Neural cell (in vitro differentiated cells): ENCODE data around the gene GABPB2. TPM values are rescaled to one million over a fixed set of nuclear protein-coding genes. Genes with fewer than 3 reads are reported as not detected.
A peak's percentile ranks its signal among the peaks of the same experiment; 100 is the strongest.

ENCODE experiments used
- H2AFZ ChIP-seq: fragments of 200-600, 300-800 bp; sonication (generic), shearing (Covaris generic); 2 replicates; pipeline ENCODE4 v1.6.0; 2014; ENCODE audit warnings: low read depth, mild to moderate bottlenecking, antibody characterized with exemption, low read length, moderate library complexity
- H3F3A ChIP-seq: fragments of 200-600 bp; shearing (Covaris generic); 2 replicates; pipeline ENCODE4 v1.6.1; 2016; ENCODE audit warnings: mild to moderate bottlenecking, moderate library complexity, mixed read lengths, antibody characterized with exemption, low read length; ENCODE audit not compliant: insufficient read depth, poor library complexity, severe bottlenecking
- H3K27ac ChIP-seq: fragments of 200-600, 300-800 bp; sonication (generic), shearing (Covaris generic); 2 replicates; pipeline ENCODE4 v1.5.1; 2014; ENCODE audit warnings: mild to moderate bottlenecking, low read length, moderate library complexity
- H3K27me3 ChIP-seq: fragments of 300-800, 200-600 bp; sonication (generic), shearing (Covaris generic); 2 replicates; pipeline ENCODE4 v1.6.0; 2014; ENCODE audit warnings: mild to moderate bottlenecking, low read depth, low read length, moderate library complexity; ENCODE audit not compliant: insufficient read depth
- H3K36me3 ChIP-seq: fragments of 300-800, 200-600 bp; sonication (generic), shearing (Covaris generic); 2 replicates; pipeline ENCODE4 v1.5.1; 2014; ENCODE audit warnings: mild to moderate bottlenecking, antibody characterized with exemption, low read length, moderate library complexity; ENCODE audit not compliant: insufficient read depth
- H3K4me2 ChIP-seq: fragments of 300-800, 200-600 bp; sonication (generic), shearing (Covaris generic); 2 replicates; pipeline ENCODE4 v1.6.0; 2014; ENCODE audit warnings: mild to moderate bottlenecking, low read length
- H3K4me3 ChIP-seq: fragments of 300-800, 200-600 bp; sonication (generic), shearing (Covaris generic); 2 replicates; pipeline ENCODE4 v1.5.1; 2014; ENCODE audit warnings: mild to moderate bottlenecking, low read length, moderate library complexity
- H3K79me2 ChIP-seq: fragments of 200-600 bp; shearing (Covaris generic); replicated peaks from 2 replicates; pipeline ENCODE4 v1.6.0; 2014; ENCODE audit warnings: mild to moderate bottlenecking, low read length, moderate library complexity; ENCODE audit not compliant: insufficient read depth
- H3K9ac ChIP-seq: fragments of 300-800, 200-600 bp; sonication (generic), shearing (Covaris generic); 2 replicates; pipeline ENCODE4 v1.6.1; 2016; ENCODE audit warnings: mild to moderate bottlenecking, low read length, mixed read lengths
- H3K9me2 ChIP-seq: fragments of 200-600 bp; shearing (Covaris generic); 2 replicates; pipeline ENCODE4 v1.6.1; 2016; ENCODE audit warnings: mild to moderate bottlenecking, low read length, mixed read lengths; ENCODE audit not compliant: insufficient read depth
- H3K9me3 ChIP-seq: fragments of 200-600, 300-800 bp; sonication (generic), shearing (Covaris generic); 2 replicates; pipeline ENCODE4 v1.6.1; 2016; ENCODE audit warnings: mild to moderate bottlenecking, mixed run types, low read length, moderate library complexity, mixed read lengths
- H4K20me1 ChIP-seq: fragments of 200-600 bp; shearing (Covaris generic); 2 replicates; pipeline ENCODE4 v1.6.1; 2016; ENCODE audit warnings: mild to moderate bottlenecking, mixed run types; ENCODE audit not compliant: insufficient read depth
- EP300 ChIP-seq: fragments of 450-650 bp; conservative IDR thresholded peaks from 2 replicates; pipeline ENCODE4 v1.6.1; 2014; ENCODE audit warnings: antibody characterized with exemption, mild to moderate bottlenecking, moderate library complexity; ENCODE audit not compliant: poor library complexity, severe bottlenecking
- EZH2 ChIP-seq: fragments of 200-600, 300-800 bp; shearing (Covaris generic), sonication (generic); IDR thresholded peaks from 2 replicates; pipeline ENCODE4 v1.6.1; 2014; ENCODE audit warnings: antibody characterized with exemption, low read length, borderline replicate concordance, mild to moderate bottlenecking; ENCODE audit not compliant: insufficient read depth, poor library complexity, severe bottlenecking
- MXI1 ChIP-seq: fragments of 450-650 bp; conservative IDR thresholded peaks from 2 replicates; pipeline ENCODE4 v1.6.1; 2014; ENCODE audit warnings: antibody characterized with exemption, mild to moderate bottlenecking; ENCODE audit not compliant: poor library complexity, severe bottlenecking
- POLR2AphosphoS5 ChIP-seq: IDR thresholded peaks from 2 replicates; pipeline ENCODE4 v1.6.1; 2012
- RAD21 ChIP-seq: fragments of 450-650 bp; conservative IDR thresholded peaks from 2 replicates; pipeline ENCODE4 v1.6.1; 2014; ENCODE audit warnings: antibody characterized with exemption, mild to moderate bottlenecking, moderate library complexity
- SMC3 ChIP-seq: fragments of 450-650 bp; conservative IDR thresholded peaks from 2 replicates; pipeline ENCODE4 v1.6.1; 2014; ENCODE audit warnings: antibody characterized with exemption, mild to moderate bottlenecking, moderate library complexity; ENCODE audit not compliant: poor library complexity
- TAF1 ChIP-seq: IDR thresholded peaks from 2 replicates; pipeline ENCODE4 v1.6.1; 2012; ENCODE audit warnings: low read depth
- polyA plus RNA-seq: library from polyadenylated mRNA; depleted of rRNA; stranded (reverse); fragments of >200 nt; gene quantifications from 2 replicates; pipeline ENCODE4 v1.2.3, GENCODE V29; 2014
- TF ChIP-seq, protein P1 (sequence below): IDR thresholded peaks from 2 replicates; pipeline ENCODE4 v1.6.1; 2012; ENCODE audit warnings: borderline replicate concordance
- TF ChIP-seq, protein P2 (sequence below): fragments of 450-650 bp; IDR thresholded peaks from 2 replicates; pipeline ENCODE4 v1.5.1; 2014; ENCODE audit warnings: antibody characterized with exemption, mild to moderate bottlenecking, moderate library complexity; ENCODE audit not compliant: poor library complexity, severe bottlenecking

The GABPB2 gene
- polyA plus RNA-seq, 1 donor from 2014 or later, result 4.1 TPM

DNA sequence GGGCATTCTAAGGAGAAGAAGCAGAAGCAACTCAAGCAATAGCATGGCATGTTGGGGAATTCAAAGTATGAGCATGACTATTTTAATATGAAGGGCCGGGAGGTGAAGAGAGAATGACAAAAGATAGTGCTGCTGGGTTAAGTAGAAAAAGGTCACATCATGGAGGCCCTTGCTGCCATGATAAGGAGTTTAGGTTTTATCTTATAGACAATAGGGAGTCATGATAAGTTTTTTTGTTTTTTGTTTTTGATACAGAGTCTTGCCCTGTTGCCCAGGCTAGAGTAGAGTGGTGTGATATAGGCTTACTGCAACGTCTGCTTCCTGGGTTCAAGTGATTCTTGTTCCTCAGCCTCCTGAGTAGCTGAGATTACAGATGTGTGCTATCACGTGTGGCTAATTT lies 31.0 kb upstream of the GABPB2 start:
- Histone ChIP-seq H3K9me2 (no peaks in the 10 kb centered on the region), H3K27ac (no peak overlapping the region), H3K4me3 (no peak overlapping the region), H2AFZ (no peak overlapping the region), H3K9ac (no peak overlapping the region), H3K27me3 (no peaks in the 10 kb centered on the region), H4K20me1 (no peaks in the 10 kb centered on the region), H3K9me3 (no peaks in the 10 kb centered on the region), H3K79me2 (no peaks in the 10 kb centered on the region), H3K4me2 (no peak overlapping the region), H3K36me3 (no peaks in the 10 kb centered on the region), H3F3A (no peaks in the 10 kb centered on the region)
- TF ChIP-seq EZH2 (no peak), POLR2AphosphoS5 (no peak), TAF1 (no peak), EP300 (no peak), MXI1 (no peak), RAD21 (no peak), SMC3 (no peak)
- TF ChIP-seq, protein P1, sequence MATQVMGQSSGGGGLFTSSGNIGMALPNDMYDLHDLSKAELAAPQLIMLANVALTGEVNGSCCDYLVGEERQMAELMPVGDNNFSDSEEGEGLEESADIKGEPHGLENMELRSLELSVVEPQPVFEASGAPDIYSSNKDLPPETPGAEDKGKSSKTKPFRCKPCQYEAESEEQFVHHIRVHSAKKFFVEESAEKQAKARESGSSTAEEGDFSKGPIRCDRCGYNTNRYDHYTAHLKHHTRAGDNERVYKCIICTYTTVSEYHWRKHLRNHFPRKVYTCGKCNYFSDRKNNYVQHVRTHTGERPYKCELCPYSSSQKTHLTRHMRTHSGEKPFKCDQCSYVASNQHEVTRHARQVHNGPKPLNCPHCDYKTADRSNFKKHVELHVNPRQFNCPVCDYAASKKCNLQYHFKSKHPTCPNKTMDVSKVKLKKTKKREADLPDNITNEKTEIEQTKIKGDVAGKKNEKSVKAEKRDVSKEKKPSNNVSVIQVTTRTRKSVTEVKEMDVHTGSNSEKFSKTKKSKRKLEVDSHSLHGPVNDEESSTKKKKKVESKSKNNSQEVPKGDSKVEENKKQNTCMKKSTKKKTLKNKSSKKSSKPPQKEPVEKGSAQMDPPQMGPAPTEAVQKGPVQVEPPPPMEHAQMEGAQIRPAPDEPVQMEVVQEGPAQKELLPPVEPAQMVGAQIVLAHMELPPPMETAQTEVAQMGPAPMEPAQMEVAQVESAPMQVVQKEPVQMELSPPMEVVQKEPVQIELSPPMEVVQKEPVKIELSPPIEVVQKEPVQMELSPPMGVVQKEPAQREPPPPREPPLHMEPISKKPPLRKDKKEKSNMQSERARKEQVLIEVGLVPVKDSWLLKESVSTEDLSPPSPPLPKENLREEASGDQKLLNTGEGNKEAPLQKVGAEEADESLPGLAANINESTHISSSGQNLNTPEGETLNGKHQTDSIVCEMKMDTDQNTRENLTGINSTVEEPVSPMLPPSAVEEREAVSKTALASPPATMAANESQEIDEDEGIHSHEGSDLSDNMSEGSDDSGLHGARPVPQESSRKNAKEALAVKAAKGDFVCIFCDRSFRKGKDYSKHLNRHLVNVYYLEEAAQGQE, result no peak
- TF ChIP-seq, protein P2, sequence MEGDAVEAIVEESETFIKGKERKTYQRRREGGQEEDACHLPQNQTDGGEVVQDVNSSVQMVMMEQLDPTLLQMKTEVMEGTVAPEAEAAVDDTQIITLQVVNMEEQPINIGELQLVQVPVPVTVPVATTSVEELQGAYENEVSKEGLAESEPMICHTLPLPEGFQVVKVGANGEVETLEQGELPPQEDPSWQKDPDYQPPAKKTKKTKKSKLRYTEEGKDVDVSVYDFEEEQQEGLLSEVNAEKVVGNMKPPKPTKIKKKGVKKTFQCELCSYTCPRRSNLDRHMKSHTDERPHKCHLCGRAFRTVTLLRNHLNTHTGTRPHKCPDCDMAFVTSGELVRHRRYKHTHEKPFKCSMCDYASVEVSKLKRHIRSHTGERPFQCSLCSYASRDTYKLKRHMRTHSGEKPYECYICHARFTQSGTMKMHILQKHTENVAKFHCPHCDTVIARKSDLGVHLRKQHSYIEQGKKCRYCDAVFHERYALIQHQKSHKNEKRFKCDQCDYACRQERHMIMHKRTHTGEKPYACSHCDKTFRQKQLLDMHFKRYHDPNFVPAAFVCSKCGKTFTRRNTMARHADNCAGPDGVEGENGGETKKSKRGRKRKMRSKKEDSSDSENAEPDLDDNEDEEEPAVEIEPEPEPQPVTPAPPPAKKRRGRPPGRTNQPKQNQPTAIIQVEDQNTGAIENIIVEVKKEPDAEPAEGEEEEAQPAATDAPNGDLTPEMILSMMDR, result no peak

DNA sequence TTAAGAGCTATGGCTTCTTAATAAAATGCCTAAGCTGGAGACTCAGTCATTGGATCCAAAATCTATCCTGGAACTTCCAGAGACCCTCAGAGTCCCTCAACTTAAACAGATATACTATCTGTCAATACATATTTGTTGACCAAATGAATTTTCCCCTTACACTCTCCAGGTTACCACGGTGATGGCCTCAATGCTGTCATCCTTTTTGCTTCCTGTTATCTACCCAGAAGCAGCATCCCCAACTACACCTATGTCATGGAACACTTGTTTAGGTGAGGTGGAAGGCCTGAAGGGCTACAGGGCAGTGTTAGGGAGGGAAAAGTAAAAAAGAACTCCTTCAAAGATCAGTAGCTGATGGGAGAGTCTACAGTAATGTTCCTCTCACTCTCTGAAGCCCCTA lies 27.4 kb upstream of the GABPB2 start:
- H3K9me2 ChIP-seq, result no peaks in the 10 kb centered on the region
- no peak for TF ChIP-seq EP300
- H4K20me1 ChIP-seq, result no peaks in the 10 kb centered on the region
- no peaks in the 10 kb centered on the region for H3K27me3 ChIP-seq
- no peak overlapping the region for H3K27ac ChIP-seq
- no peak overlapping the region for H3K9ac ChIP-seq
- H3K4me2 ChIP-seq, result no peak overlapping the region
- H3K4me3 ChIP-seq, result no peak overlapping the region
- H3K79me2 ChIP-seq, result no peaks in the 10 kb centered on the region
- no peak overlapping the region for H2AFZ ChIP-seq
- no peaks in the 10 kb centered on the region for H3K9me3 ChIP-seq
- no peaks in the 10 kb centered on the region for H3F3A ChIP-seq
- no peaks in the 10 kb centered on the region for H3K36me3 ChIP-seq

DNA sequence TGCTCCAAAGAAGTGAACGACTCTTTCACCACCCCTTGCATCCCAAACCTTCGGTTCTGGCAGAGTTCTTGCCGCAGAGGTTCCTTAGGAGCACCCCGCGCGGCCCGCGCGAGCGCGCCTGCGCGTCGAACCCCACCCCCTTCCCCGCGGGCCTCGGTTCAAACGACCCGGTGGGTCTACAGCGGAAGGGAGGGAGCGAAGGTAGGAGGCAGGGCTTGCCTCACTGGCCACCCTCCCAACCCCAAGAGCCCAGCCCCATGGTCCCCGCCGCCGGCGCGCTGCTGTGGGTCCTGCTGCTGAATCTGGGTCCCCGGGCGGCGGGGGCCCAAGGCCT lies 23.0 kb upstream of the GABPB2 start, which contains the start of gene C1orf56:
Gene C1orf56, plus strand, starts transcription at position 161 of the 334 bp plus-strand sequence. Its CDS starts 97 bp downstream, at position 258.
- Histone ChIP-seq H3K4me2 (peak within 1 kb of the TSS; percentile 76), H3K9ac (peak within 1 kb of the TSS; percentile 87), H3K9me3 (no peaks in the 10 kb centered on the region), H4K20me1 (no peaks in the 10 kb centered on the region), H3K9me2 (no peaks in the 10 kb centered on the region), H2AFZ (peak within 1 kb of the TSS; percentile 81), H3F3A (no peaks in the 10 kb centered on the region), H3K36me3 (no peaks in the 10 kb centered on the region), H3K27ac (peak within 1 kb of the TSS; percentile 71), H3K79me2 (no peaks in the 10 kb centered on the region), H3K4me3 (peak within 1 kb of the TSS; percentile 90), H3K27me3 (no peaks in the 10 kb centered on the region)
- TF ChIP-seq POLR2AphosphoS5 (peak; percentile 77), TAF1 (peak; percentile 76), SMC3 (no peak)
